MCF 10A (cell line): ENCODE results near the gene FARS2. TPM values are rescaled to one million over a fixed set of nuclear protein-coding genes. Genes with fewer than 3 reads are reported as not detected.

Source experiments
- BruUV-seq: library from RNA; stranded (reverse); fragments of 400-500 nt; replicated peaks from 2 replicates; lab custom pipeline; 2021; lab: Mats Ljungman, UMichigan
- CTCF ChIA-PET: fragments of 300-600 bp; sonication (Branson Sonifier 250); formaldehyde crosslinking; extraction: SDS; loops from one replicate; lab custom pipeline; 2021; ENCODE audit warnings: antibody characterized with exemption, inconsistent platforms; lab: Yijun Ruan, JAX
- POLR2A ChIA-PET: fragments of 300-600, 350-650 bp; sonication (Branson Sonifier 250); formaldehyde crosslinking; extraction: SDS; loops from one replicate; lab custom pipeline; 2020; ENCODE audit warnings: antibody characterized with exemption, inconsistent platforms; lab: Yijun Ruan, JAX
- DNase-seq: peaks from one replicate; pipeline ENCODE4 v3.0.0-alpha.2; 2018; ENCODE audit not compliant: unreplicated experiment
- H3K27ac Mint-ChIP-seq: one replicate; pipeline ENCODE4 v1.8.0; 2022; ENCODE audit warnings: mild to moderate bottlenecking, low read depth, mixed read lengths; ENCODE audit not compliant: unreplicated experiment
- H3K27me3 Mint-ChIP-seq: one replicate; pipeline ENCODE4 v1.8.0; 2022; ENCODE audit warnings: mixed read lengths; ENCODE audit not compliant: insufficient read depth, unreplicated experiment
- H3K36me3 Mint-ChIP-seq: one replicate; pipeline ENCODE4 v1.8.0; 2022; ENCODE audit warnings: mild to moderate bottlenecking, moderate library complexity, mixed read lengths; ENCODE audit not compliant: insufficient read depth, unreplicated experiment
- H3K4me1 Mint-ChIP-seq: one replicate; pipeline ENCODE4 v1.8.0; 2022; ENCODE audit warnings: mixed read lengths; ENCODE audit not compliant: insufficient read depth, unreplicated experiment
- H3K4me3 Mint-ChIP-seq: one replicate; pipeline ENCODE4 v1.8.0; 2022; ENCODE audit warnings: mild to moderate bottlenecking, moderate library complexity, mixed read lengths; ENCODE audit not compliant: unreplicated experiment
- H3K9me3 Mint-ChIP-seq: one replicate; pipeline ENCODE4 v1.8.0; 2022; ENCODE audit warnings: mixed read lengths; ENCODE audit not compliant: unreplicated experiment
- CTCF ChIP-seq: fragments of 200-600 bp; IDR thresholded peaks from one replicate; pipeline ENCODE4 v1.8.0; 2022; ENCODE audit warnings: antibody characterized with exemption, mild to moderate bottlenecking; ENCODE audit not compliant: unreplicated experiment
- intact Hi-C: fragments of 100-400 bp; cut with micrococcal nuclease; formaldehyde crosslinking; loops from 2 replicates; pipeline ENCODE4 v1.14.1; 2022
- total RNA-seq: library from RNA; stranded (reverse); gene quantifications from 2 replicates; pipeline ENCODE4 v1.2.3, GENCODE V29; 2022

The FARS2 gene
- total RNA-seq, 1 experiment from 2014 or later, result 18.2 TPM

DNA sequence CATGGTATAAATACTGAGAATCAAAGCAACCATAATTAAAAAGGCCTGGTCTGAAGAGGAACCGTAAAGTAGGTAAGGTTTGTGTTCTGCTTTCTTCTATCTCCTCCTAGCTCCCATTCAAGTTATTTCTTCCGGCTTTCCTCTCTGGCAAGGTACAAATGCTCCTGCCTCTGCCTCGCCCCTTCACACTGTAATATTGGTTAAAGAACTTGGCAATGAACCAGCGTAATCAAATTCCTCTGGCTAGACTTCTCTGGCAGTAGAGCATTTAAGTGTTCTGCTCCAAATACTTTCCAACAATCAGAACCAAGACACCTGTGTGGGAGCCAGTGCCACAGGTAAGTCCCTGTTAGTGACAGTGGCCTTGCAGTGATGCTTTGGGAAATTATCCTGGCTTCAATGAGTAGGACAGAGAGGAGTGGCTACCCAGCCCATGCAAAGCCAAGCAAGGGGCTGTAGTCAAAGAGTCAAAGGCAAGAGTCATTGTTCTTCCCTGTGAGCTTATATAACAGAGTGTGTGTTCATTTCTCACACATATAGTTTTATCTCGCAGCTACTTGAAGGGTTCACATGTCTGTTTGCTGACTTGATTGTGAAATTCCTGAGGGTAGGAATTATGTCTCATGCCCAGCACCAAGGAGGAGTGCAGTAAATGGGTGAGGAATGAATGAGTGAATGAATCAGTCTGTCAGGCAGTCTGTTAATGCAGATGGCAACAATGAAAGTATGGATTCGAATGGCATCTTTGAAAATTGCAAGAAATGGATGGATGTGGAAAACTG lies 416.1 kb downstream of the FARS2 start:
- H3K36me3 Mint-ChIP-seq, result no peaks in the 10 kb centered on the region
- peaks cover 21% of the 10 kb centered on the region for H3K4me1 Mint-ChIP-seq
- no peak overlapping the region for H3K4me3 Mint-ChIP-seq
- no TSS peak for BruUV-seq
- peak; percentile 37 for DNase-seq
- H3K9me3 Mint-ChIP-seq, result peaks cover 1% of the 10 kb centered on the region
- TF ChIP-seq CTCF, result no peak
- intact Hi-C loops, result no loop called here
- no peak overlapping the region for H3K27ac Mint-ChIP-seq
- H3K27me3 Mint-ChIP-seq, result no peaks in the 10 kb centered on the region
- ChIA-PET CTCF (interaction anchor here (0.6 to 1.0 kb wide), 2 partner anchors 15 to 1395 kb away, joined by 3 read pairs; no protein-coding TSS in a partner anchor), POLR2A (interaction anchor here (1.3 kb wide), 1 partner anchor 18 kb away, joined by 4 read pairs; no protein-coding TSS in a partner anchor)

DNA sequence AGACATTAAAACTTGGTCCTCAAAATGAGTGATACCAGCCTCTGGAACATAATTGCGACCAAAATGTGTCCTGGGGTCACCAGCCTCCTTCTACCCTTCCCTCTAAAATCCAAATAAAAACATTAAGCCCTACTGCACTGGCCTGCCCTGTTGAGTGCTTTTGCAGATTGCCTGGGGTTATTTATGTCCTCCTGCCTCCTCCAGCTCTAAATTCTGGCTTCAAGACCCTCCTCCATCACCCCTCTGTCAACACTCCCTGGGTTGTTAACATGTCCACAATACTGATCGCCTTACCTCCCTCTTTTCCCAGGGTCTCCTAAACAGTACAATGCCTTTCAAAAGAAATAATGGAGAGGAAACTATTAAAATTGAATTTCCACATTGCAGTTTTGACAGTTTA lies 418.0 kb downstream of the FARS2 start:
- Mint-ChIP-seq H3K27me3 (no peaks in the 10 kb centered on the region), H3K4me3 (no peak overlapping the region), H3K4me1 (peaks cover 17% of the 10 kb centered on the region), H3K36me3 (no peaks in the 10 kb centered on the region), H3K27ac (no peak overlapping the region), H3K9me3 (peaks cover 7% of the 10 kb centered on the region)
- no peak for DNase-seq
- no TSS peak for BruUV-seq
- intact Hi-C loops, result no loop called here
- TF ChIP-seq CTCF, result no peak
- ChIA-PET CTCF (interaction anchor here (0.6 kb wide), 1 partner anchor 56 kb away, joined by 3 read pairs; no protein-coding TSS in a partner anchor), POLR2A (no interaction called here)

DNA sequence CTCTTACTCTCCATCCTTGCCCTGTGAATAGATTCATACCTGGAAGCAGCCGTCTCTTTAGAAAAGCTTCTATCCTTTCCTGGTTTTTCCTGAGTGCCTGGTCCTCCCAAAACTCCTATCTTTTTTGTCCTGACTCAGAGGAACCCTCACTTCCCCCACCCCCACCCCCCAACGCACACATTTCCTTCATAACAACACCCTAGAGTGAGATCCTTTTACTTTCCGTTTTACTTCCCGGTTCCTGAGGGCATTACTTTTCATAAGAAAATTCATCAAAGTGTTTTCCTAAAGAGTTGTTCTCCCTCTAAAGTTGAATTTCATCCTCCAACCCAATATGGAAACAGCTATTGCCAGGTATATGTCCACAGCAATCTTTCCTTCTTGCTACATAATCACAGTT lies 418.4 kb downstream of the FARS2 start:
- no peaks in the 10 kb centered on the region for H3K27me3 Mint-ChIP-seq
- H3K36me3 Mint-ChIP-seq, result no peaks in the 10 kb centered on the region
- H3K4me3 Mint-ChIP-seq, result no peak overlapping the region
- intact Hi-C loops, result no loop called here
- ChIA-PET CTCF (interaction anchor here (0.6 to 0.8 kb wide), 2 partner anchors 56 to 63 kb away, joined by 3 read pairs; no protein-coding TSS in a partner anchor), POLR2A (no interaction called here)
- H3K27ac Mint-ChIP-seq, result no peak overlapping the region
- BruUV-seq, result no TSS peak
- H3K9me3 Mint-ChIP-seq, result peaks cover 7% of the 10 kb centered on the region
- TF ChIP-seq CTCF, result no peak
- peaks cover 21% of the 10 kb centered on the region for H3K4me1 Mint-ChIP-seq
- no peak for DNase-seq

DNA sequence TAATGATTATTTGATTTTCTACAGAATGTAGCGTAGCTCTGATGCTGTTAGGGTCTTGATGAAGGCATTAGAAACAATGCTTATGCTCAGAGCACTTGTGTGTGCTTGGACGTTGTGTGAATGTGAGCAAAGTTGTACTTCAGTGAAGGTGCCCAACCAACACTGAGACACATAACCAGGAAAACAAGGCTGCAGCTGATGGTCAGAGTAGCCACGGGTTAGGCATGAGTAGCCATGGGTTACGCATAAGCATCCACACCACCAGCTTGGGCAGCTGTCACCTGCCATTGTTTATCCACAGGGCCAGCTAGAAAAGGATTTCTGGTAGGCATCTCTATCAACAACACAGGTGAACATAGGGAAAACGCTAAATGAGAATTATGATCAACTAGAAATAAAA lies 418.8 kb downstream of the FARS2 start:
- H3K4me1 Mint-ChIP-seq, result peaks cover 22% of the 10 kb centered on the region
- POLR2A ChIA-PET, result no interaction called here
- no peaks in the 10 kb centered on the region for H3K36me3 Mint-ChIP-seq
- no peak for TF ChIP-seq CTCF
- DNase-seq, result no peak
- no TSS peak for BruUV-seq
- CTCF ChIA-PET, result interaction anchor here (0.6 to 0.8 kb wide), 2 partner anchors 57 to 62 kb away, joined by 3 read pairs; no protein-coding TSS in a partner anchor
- H3K4me3 Mint-ChIP-seq, result no peak overlapping the region
- no peak overlapping the region for H3K27ac Mint-ChIP-seq
- no peaks in the 10 kb centered on the region for H3K27me3 Mint-ChIP-seq
- peaks cover 7% of the 10 kb centered on the region for H3K9me3 Mint-ChIP-seq
- intact Hi-C loops, result no loop called here
